COLO829 (cell line): ENCODE results near the gene SRPK2.

Experiments
- DNase-seq: peaks from one replicate; pipeline ENCODE4 v3.0.0; 2012; ENCODE audit warnings: low spot score

Gene SRPK2

DNA sequence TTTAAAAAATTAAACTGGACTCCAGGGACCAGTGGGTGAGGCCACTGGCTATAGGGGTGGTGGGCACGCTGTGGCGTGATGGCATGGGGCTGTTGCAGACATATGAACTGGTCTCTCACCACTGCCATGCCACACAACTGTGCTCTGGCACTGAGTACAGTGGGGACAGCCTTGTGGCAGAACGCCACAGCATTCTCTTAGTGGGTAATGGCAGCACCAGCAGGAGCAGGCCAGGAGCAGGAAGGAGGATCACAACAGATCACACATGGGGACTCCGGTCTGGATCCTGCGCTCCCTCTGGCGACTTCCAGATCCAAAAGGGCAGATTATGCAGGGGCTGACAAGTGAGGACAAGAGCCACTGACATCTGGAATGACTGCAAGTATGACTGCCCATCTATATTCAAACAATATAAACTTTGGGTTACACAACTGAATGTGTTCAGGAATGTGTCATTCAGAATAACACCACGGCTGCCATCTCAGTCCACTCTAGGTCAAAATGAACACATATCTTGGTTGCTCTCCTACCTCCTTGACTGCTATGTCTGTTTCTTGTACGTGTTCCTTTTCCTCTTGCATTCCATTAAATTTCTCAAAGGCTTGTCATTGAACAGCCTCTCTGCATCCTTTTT, 198.7 kb downstream of the SRPK2 start:
- no peak for DNase-seq

DNA sequence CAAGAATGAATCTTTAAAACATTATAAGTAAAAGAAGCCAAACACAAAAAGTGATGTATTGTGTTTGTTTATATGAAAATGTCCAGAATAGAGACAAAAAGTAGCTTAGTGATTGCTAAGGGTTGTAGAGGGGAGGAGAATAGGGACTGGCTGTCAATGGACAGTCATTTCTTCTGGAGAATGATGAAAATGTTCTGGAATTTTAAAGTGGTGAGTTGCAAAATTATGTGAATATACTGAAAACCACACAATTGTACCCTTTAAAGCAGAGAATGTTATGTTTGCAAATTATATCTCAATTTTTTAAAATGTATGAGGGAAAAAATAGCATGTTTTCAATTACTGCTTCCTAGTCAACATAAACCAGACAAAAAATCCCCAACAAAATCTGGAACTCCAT, 200.5 kb downstream of the SRPK2 start:
- DNase-seq = no peak

DNA sequence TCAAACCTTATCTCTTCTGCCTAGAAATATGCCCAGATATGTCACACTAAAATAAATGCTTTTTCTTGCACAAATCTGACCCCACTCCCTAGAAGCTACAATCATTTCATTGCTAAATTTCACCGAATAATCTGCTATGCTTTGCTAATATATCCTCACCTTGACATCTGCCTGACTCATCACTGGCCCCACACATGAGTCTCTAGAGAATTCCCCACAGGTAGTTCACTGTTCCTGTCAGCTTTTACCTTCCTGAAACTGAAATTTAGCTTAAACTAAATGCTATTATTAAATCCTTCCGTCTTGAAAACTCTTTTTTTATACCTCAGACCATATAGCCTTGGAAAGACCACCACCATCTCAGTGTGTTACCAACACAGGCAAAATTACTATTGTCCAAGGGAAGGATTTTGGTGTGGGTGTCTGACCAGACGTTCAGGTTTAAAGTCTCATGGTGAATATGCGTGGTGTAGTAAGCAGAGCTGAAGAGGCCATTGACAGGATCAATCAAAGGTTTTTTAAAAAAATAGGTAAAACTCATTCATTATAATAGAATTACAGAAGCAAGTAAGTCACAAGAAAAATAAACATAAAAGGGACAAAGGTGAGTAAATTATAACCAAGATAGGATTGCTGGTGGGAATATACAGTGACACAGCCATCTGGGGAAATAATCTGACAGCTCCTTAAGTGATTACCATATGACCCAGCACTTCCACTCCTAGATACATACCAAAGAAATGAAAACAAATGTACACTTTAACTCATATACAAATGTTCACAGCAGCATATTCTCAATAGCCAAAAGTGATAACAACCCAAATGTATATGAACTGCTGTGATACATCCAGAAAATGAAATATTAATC, 201.2 kb downstream of the SRPK2 start:
- DNase-seq = no peak

DNA sequence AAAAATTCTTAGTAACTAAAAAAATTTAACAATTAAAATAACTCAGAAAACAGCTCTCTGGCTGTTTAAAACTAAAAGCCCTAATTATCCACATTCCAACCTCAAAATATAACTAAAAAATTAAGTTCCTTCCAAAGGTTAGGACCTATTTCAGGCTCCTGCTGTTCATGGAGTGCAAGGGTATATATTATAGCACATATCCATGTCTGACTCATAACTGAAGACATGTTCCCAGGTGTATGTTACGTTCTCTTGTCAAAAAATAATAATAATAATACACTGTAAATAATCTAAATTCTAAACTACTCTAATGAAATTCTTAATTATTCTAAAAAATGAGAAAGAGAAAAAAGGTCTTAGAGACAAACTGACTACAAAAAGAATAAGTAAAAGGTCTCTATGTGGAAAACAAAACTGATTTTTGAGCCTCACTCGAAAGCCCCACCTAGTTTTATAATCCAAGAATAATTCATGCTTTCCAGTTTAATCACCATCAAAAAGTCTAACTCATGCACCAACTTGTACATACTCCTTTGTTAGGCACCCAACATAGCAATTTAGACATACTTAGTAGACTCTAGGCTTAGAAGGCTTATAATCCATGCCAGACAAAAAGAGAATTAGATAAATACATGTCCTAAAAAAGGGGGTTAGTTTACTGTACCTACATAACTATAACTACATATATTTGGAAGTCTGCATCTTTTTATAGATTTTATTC, 203.3 kb downstream of the SRPK2 start:
- no peak for DNase-seq

DNA sequence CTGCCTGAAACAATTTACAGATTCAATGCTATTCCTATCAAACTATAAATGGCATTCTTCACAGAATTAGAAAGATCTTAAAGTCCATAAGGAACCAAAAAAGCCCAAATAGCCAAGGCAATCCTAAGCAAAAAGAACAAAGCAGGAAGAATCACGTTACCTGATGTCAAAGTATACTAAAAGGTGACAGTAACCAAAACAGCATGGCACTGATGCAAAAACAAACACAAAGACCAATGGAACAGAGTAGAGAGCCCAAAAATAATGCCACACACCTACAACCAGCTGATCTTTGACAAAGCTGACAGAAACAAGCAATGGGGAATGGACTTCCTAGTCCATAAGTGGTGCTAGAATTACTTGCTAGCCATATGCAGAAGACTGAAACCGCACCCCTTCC, 208.7 kb downstream of the SRPK2 start:
- DNase-seq = no peak

DNA sequence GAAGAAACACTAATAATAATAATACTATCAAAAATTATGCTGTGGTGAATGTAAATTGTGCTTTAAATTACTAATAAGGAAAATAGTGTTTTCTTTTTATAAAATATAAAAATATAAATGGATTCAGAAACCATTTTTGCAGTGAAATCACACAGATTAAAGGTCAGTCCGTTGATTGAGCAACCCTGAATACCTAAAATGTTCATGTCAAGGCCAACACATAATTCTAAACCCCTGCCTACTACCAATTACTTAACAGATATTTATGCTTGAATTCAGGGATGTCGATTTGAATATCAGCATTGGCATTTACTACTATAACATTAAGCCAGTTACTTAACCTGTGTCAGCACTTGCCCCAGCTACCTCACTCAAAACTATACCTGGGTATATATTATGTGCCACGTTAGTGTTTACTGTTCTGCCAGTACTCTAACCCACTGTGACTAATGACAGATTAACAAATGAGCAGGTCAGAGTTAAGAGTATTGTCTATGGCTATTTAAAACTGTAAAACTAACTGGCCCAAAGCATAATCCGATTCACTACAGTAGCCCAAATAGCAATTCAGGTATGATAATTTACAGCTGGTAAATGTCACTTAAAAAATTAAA, 209.7 kb downstream of the SRPK2 start:
- no peak for DNase-seq

DNA sequence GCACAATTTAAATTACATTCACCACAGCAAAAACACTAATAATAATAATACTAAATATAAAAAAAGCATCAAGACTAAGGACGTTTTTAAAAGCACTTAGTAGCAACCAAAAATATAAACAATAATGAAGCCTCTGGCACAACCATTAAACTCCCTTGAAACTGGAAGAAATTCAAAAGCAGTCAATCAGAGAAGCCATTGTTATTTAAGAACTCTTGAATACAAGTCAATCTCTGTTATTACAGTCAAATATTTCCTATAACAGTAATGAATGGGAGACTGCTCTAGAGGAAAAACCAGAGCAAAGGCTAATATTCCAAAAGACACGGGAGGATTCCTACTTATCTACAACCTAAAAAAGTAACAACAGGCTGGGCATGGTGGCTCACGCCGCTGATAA, 210.5 kb downstream of the SRPK2 start:
- peak; percentile 94 for DNase-seq

DNA sequence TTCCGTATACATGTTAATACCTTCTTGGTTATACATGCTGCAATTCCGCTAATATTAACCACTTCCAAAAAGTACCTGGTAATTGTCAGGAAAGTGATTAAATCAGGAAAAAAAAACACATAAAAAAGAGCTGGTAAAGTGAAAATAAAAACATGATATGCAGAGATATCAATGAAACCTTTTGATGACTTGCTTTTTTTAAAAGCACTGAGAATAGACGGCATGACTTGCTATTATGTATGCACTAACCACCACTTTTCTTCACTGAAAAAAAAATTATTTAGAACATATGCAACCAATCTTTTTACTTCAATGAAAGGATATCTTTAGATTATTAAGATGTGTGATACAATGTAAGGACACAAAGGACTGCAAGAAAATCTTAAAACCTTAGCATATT, 211.7 kb downstream of the SRPK2 start:
- DNase-seq = no peak

DNA sequence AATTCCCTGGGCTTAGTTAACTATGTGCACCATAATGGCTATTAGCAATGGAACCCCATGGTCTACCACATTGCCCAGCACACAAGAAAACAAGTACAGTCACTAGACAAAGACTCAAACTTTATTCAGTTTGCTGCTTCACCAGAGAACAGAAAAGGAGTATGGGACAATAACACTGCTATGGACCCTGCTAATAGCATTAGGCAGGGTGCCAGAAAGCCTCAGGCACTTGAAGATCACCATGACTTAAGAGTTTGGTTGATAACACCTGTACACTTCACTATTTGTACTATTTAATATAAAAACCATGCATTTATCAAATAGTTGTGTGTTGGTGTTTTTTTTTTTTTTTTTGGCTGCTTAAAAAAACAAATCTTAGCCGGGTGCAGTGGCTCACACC, 215.1 kb downstream of the SRPK2 start:
- DNase-seq = no peak

DNA sequence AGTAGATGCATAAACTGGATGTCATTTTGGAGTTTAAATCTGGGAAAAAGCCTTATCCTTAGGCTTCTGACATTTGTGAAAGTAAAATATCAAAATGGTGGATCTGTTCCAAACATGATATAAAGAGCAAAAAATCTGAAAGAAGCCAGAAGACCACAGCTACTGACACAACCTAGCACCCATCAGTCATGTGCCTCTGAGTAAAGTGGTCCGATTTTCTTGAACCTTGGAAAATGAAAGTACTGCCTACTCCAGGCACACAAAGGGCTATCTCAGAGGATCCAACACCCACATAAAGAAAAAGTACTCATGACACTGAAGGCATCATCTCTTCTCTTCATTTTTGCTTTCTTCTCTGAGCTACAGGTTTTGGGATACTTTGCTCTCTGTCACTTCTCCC, 224.0 kb downstream of the SRPK2 start:
- peak; percentile 66 for DNase-seq

DNA sequence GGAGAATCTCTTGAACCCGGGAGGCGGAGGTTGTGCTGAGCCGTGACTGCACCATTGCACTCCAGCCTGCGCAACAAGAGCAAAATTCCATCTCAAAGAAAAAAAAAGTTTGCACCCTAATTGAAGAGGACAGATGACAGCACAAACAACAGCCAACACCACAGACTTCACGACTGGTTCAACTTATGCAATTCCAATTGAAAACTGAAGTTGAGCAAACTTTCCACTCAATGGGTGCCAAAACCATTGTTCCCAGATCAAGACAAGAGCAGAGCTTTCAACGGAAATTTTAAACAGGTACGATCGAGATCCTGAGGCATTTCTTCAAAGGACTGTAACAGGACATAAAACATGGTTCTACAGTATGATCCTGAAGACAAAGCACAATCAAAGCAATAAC, 225.0 kb downstream of the SRPK2 start:
- no peak for DNase-seq

DNA sequence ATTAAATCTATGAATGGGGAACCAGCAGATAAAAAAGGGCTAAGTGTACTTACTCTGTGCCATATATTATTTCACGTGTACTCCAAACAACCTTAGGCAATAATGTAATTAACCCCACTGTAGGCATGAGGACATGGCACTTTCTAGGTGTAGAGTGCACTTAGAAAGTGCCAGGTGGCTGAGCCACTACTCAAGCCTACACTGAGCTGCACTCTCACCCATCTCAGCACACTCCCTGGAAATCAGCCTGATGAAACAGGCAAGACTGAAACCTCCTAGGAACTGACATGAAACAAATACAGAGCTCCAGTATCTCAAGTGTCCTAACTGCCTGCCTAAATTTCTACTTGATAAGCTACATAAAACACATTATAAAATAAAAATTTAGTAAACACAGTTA, 227.4 kb downstream of the SRPK2 start:
- no peak for DNase-seq

DNA sequence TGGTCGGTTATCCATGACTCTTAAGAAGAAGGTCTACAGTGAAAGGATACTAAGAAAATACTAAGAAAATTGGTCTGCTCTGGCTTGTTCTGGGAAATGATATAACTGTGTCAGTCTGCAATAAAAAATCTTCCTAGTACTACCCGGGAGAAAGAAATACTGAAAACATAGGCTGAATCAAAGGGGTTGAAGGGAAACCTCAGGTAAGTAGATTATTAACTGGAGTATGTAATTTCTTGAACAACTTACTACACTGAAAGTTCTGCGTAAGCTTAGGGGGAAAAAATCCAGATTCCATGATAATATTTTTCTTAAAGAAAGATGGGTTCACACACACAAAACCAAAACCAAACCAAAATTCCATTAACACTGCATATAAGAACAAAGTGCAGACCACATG, 231.4 kb downstream of the SRPK2 start:
- DNase-seq = no peak

DNA sequence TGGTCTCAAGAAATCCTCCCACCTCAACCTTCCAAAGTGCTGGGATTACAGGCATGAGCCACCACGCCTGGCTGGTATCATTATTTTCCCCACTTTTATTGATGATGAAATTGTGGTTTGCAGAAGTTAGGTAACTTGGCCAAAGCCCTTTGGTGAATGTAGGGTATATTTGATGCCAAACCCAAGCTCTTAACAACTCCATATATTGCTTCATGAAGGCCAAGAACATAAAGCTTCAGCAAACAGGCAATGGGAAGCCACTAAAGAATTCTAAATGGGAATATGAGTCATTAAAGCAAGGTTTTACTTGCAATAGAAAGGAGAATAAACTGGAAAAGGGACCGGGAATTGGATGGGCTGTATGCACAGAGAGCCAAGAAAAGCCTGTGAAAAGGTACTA, 232.0 kb downstream of the SRPK2 start:
- DNase-seq = no peak

DNA sequence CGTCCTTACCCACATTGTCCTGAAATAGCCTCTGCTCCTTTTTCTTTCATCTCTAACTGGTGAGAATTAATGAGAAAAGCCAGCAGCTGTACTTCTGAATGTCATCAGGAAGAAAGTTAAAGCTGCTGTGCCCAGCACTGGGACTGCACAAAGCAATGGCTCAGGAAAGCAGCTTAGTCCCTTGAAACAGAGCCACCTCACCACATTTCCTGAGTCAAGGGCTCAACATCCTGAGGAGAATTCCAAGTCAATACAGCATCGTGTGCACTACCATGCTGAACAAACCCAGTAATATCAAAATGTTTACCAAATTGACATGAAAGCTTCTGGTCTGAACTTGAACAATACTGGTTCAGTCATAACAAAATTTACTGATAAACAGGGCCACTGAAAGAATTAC, 234.6 kb downstream of the SRPK2 start:
- DNase-seq = no peak

DNA sequence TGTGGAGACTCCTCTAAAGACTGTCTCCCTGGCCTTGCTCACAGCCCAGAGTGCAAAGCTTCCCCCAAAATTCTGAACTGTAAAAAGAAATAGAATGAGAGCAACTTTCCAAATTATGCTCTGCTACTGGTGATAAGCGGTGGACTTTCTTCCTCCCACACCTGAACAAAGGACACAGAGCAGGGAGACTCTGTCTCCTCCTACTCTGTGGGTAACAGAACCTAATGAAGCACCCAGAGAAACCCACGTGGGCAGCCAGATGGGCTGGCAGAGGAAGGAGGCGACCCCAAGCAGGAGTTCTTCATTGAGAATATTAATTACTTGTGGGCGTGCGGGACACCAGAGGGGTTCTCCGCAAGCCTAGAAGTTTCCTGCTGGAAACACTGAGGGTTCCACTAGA, 235.2 kb downstream of the SRPK2 start:
- DNase-seq = no peak

DNA sequence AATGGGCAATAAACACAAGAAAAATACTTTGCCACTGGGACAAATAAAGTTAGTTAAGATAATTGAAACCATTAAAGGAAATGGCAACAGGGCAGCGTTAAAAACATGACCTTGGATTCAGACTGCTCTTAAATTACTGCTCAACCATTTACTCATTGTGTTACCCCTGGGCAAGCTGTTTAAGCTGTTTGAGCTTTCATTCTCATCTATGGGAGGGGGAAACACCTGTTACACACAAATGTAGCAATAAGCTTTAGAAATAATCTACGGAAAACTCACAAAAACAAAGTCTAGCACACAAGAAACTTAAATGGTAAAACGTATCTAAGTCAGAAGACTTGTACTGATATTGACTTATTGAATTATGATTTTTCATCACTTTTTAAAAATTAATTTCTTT, 237.6 kb downstream of the SRPK2 start:
- no peak for DNase-seq

DNA sequence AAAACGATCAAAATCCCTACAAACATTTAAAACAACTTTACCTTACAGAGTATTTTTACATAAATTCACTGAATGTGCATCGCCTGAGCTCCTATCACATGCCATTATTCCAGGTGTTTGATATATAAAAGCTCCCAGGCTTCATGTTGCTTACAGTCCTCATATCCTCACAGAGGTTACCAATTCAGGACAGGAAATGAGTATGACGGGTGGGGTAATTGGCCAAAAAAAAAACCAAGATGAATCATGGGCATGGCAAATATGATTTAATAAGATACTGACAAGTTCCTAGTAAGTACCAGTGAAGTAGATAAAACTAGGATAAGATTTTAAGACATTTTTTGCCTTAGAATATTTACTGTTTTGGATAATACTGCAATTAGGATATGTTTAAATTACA, 238.9 kb downstream of the SRPK2 start:
- DNase-seq = peak; percentile 21

DNA sequence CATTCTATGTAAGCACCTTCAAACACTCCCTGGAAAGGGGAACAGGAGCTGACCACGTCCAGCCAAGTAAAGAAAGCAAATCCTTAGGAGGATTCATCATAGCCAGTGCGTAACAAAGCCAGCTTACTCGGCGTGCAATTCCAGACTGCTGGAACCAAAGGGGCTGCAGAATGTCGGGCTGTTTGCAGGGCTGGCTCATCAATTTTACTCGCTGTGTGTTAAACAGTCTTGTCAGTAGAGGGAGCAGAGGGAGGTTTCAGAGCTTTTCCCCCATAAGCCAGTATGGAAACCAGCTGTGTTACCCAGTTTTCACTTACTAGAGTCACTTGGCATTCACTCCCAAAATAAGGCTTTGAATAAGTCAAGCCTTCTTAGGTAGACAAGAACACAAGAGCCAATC, 247.7 kb downstream of the SRPK2 start:
- peak; percentile 25 for DNase-seq

DNA sequence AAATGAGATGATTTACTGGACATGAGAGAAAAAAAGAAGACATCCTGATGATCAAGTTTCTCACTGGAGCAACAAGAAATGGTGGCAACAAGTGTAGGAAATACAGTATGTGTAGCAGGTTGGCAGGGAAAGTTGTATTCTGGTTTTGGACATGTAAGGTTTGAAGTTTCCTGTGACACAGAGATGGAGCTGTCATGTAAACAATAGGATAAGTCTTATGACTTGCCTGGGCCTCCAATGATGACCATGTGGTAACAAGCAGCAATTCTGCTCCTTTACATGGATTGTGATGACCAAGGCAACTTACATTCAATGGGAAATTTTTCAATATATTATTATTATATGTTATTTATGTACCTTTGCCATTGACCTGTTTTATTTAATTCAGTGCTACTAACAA, 249.3 kb downstream of the SRPK2 start:
- no peak for DNase-seq

DNA sequence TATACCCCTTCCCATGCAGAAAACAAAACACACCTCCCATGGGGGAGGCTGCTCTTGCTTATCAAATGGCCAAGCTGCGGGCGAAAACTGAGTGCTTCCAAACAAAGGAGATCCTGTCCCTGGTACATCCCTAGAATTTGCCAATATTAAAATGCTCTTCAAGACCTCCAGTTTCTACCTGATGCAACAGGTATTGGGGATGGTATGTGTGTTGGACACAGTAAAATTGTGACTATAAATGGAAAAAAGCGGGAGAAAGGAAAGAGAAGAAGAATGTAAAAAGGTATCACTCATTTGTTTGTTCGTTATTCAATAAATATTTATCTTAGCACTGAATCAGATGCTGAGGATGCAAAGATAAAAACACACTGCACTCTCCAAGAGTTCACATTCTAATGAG, 250.8 kb downstream of the SRPK2 start:
- DNase-seq = no peak

DNA sequence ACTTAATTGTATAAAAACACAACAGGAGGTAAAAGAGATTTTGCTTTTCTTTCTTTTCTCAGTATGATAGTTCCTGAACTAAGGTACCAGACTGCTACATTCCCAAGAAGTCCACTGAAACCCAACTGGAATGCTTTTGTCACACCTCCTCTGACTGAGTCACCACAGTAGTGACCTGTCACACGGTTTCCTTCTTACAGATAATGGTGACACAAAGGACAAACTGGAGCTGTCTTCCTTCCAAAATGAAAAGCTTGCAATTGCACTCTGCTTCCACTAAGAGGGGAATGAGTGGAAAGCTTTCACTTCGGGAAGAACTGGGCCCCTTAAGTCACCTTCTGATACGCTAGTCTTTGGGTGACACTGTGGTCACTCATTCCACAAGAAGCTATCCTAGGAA, 252.5 kb downstream of the SRPK2 start:
- DNase-seq = no peak
